ENCODE measurements around the gene CNOT3. TPM values are rescaled to one million over a fixed set of nuclear protein-coding genes. Genes with fewer than 3 reads are reported as not detected.

CNOT3 gene
- total and polyA plus RNA-seq, 9 of the 15 experiments (the other 6 are each of a cell fraction or from before 2014, with no cell fraction given), result 0.27 to 60.4 (median 9.9) TPM

GRCh38 chr19:54159352-54160181 is 22.0 kb downstream of the CNOT3 start, which contains the start of gene LENG1 (continued):
- TF ChIP-seq THAP7 (CRISPR knock-in tag; IDR thresholded peaks at IDR 0.05) (0 out of 2 replicates have a peak, but pooled peaks have one; percentile 16), CHD2 (IDR thresholded peaks at IDR 0.05; ENCODE audit: low read depth, low read length) (peak; percentile 88), HMG20B (CRISPR knock-in tag; IDR thresholded peaks at IDR 0.05) (no peak), RBM34 (IDR thresholded peaks at IDR 0.05; ENCODE audit: borderline replicate concordance, insufficient read depth, low read length) (no peak), MEIS2 (IDR thresholded peaks at IDR 0.05; ENCODE audit: partially characterized antibody) (peak; percentile 81), SRSF9 (IDR thresholded peaks at IDR 0.05; ENCODE audit: borderline replicate concordance, low read depth, low read length) (no peak), ZNF780A (CRISPR knock-in tag; IDR thresholded peaks at IDR 0.05) (no peak), MCM7 (IDR thresholded peaks at IDR 0.05) (no peak), JUND (IDR thresholded peaks at IDR 0.05; ENCODE audit: borderline replicate concordance, low read depth, low read length) (peak; percentile 22; the same call in 1 of the 2 replicates), JUND (tag; IDR thresholded peaks at IDR 0.05; ENCODE audit: borderline replicate concordance, low read depth, low read length) (no peak), MTF1 (CRISPR knock-in tag; IDR thresholded peaks at IDR 0.05; ENCODE audit: borderline replicate concordance) (no peak), ZNF134 (CRISPR knock-in tag; conservative IDR thresholded peaks at IDR 0.05) (no peak), DDX20 (tag; IDR thresholded peaks at IDR 0.05; ENCODE audit: low read depth) (no peak), JUN (IDR thresholded peaks at IDR 0.05; ENCODE audit: borderline replicate concordance, low read depth, low read length) (no peak), JUN (CRISPR knock-in tag; IDR thresholded peaks at IDR 0.05; ENCODE audit: borderline replicate concordance) (no peak), PHB2 (IDR thresholded peaks at IDR 0.05; ENCODE audit: low read depth) (no peak), SREBF1 (IDR thresholded peaks at IDR 0.05; ENCODE audit: borderline replicate concordance, low read depth, low read length) (no peak), TCF7L2 (IDR thresholded peaks at IDR 0.05; ENCODE audit: low read depth, low read length) (no peak), KLF6 (CRISPR knock-in tag; IDR thresholded peaks at IDR 0.05; ENCODE audit: borderline replicate concordance) (peak; percentile 30; the same call in 1 of the 2 replicates), ID3 (CRISPR knock-in tag; IDR thresholded peaks at IDR 0.05) (no peak), ID3 (tag; IDR thresholded peaks at IDR 0.05) (no peak; the same call in 1 of the 2 replicates), CBX1 (IDR thresholded peaks at IDR 0.05; ENCODE audit: low read depth) (no peak), DIDO1 (tag; IDR thresholded peaks at IDR 0.05; ENCODE audit: low read depth) (peak; percentile 67), RFX5 (IDR thresholded peaks at IDR 0.05; ENCODE audit: low read depth, low read length) (peak; percentile 72; the same call in 1 of the 2 replicates), ZNF324 (CRISPR knock-in tag; IDR thresholded peaks at IDR 0.05) (no peak), HINFP (tag; conservative IDR thresholded peaks at IDR 0.05; ENCODE audit: low read depth) (no peak), CBX2 (IDR thresholded peaks at IDR 0.05; ENCODE audit: insufficient read depth, low read length, poor library complexity, severe bottlenecking) (no peak), EHMT2 (IDR thresholded peaks at IDR 0.05) (no peak)

All from K562 (cell line).